Fibroblast of villous mesenchyme (primary cell): ENCODE results near the gene TNRC18. TPM values are rescaled to one million over a fixed set of nuclear protein-coding genes. Genes with fewer than 3 reads are reported as not detected.

Experiments
- DNase-seq: peaks from one replicate; pipeline ENCODE4 v3.0.0-alpha.2; 2010; ENCODE audit warnings: low read depth
- H3K4me3 ChIP-seq: 2 replicates; pipeline ENCODE4 v1.5.1; 2011; ENCODE audit warnings: low read depth, mild to moderate bottlenecking, low read length
- CTCF ChIP-seq: IDR thresholded peaks from 2 replicates; pipeline ENCODE4 v1.5.1; 2012; ENCODE audit warnings: low read depth, mild to moderate bottlenecking, low read length; ENCODE audit not compliant: insufficient read depth
- total RNA-seq: library from RNA; depleted of rRNA; stranded (reverse); fragments of >200 nt; gene quantifications from 2 replicates; pipeline ENCODE4 v1.2.3, GENCODE V29; 2012

Gene TNRC18
- total RNA-seq, 1 donor = 54.4 TPM

- DNase-seq = no peak
- H3K4me3 ChIP-seq = no peak overlapping the region
- no peak for TF ChIP-seq CTCF
These were observed 29.9 kb downstream of the TNRC18 start for GRCh38 chr7:5393748-5394147.

- TF ChIP-seq CTCF = no peak
These were observed 30.3 kb downstream of the TNRC18 start for GRCh38 chr7:5393328-5393727.

DNA sequence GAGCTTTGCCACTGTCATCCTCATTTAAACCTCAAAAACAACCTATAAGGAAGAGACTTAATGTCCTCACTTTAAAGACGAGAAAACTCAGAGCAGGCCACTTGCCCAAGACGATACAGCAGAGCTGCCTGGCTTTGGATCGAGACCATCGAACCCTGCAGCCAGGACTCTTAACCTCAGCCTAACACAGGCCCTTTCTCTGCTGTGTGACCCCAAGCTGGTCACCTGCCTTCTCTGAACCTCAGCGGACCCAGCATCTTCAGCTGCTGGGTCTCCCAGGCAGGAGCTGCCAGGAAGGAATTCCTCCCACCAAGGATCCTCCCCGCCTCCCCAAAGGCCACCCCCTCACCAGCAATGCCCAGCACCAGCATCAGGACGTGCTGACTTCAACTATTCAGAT lies 32.7 kb downstream of the TNRC18 start:
- H3K4me3 ChIP-seq = no peak overlapping the region
- TF ChIP-seq CTCF = no peak
- DNase-seq = no peak

More at GRCh38 chr7:5393328-5393727, 30.3 kb downstream of the TNRC18 start:
- no peak for DNase-seq
- H3K4me3 ChIP-seq = no peak overlapping the region

DNA sequence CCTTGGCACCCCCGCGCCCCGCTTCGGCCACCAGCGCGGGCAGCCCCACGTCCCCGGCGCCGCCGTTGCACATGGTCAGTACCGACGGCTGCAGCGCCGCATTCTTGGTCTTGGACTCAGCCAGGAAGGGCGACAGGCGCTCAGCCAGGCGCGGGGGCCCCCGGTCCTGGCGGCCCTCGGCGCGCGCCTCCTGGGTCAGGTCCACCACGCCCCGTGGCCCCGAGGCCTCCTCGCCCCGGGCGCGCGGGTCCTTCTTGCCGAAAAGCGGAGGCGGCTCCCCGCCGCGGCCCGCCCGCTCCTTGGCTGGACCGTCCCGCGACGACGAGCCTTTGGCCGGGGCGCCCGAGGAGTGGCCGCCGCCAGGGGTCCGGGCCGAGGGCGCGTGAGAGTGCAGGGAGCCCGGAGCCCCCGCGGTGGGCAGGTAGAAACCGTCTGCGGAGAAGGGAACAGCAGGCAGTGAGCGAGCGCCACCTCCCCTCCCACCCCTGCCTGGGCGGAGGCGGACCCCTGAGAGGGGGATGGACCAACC lies 34.7 kb downstream of the TNRC18 start:
- no peak for DNase-seq
- no peak for TF ChIP-seq CTCF

GRCh38 chr7:5388273-5388901 lies 35.2 kb downstream of the TNRC18 start:
- DNase-seq = no peak
- TF ChIP-seq CTCF = no peak
- no peak overlapping the region for H3K4me3 ChIP-seq

More for the DNA sequence above, 34.7 kb downstream of the TNRC18 start:
- no peak overlapping the region for H3K4me3 ChIP-seq

GRCh38 chr7:5387711-5388245 lies 35.9 kb downstream of the TNRC18 start:
- no peak overlapping the region for H3K4me3 ChIP-seq
- no peak for DNase-seq
- no peak for TF ChIP-seq CTCF
